Islet precursor cell (in vitro differentiated cells): ENCODE results near the gene NPTN.

Experiments used
- DNase-seq: peaks from one replicate; pipeline ENCODE4 v3.0.0-alpha.2; 2018

The NPTN gene

DNA sequence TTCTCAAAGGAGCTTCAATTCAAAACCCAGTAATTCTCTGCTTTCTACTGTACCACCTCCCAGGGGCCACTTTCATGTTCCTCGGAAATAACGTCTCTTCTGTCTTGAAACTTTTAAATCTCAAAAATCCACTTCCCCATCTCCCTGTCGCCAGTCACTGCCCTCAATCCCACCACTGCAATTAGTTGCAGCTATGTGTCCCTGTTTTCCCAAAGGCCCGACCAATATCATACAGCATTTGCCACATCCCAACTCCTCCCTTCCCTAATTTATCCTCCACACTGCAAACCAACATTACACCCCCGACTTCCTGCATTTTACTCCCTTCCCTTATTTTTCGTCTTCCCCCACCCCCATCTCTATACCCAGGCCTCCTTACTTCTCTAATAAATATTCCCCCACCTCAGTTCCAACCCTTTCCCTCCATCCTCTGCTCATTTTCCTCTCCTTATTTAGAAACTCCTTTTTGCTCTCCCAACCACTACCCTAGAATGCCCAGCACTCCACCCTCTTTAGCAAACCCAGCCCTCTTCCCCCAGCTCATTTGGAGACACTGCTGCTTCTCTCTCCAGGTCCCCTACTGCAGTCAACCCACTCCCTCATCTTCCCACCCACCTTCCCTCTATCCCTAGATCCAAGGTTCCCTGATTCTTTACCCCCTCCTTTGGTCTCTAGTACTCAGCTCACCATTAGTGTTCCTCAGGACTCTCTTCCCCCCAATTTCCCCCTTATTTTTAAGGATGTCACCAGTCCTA lies 1.1 kb downstream of the NPTN start:
- DNase-seq = peak; percentile 81

DNA sequence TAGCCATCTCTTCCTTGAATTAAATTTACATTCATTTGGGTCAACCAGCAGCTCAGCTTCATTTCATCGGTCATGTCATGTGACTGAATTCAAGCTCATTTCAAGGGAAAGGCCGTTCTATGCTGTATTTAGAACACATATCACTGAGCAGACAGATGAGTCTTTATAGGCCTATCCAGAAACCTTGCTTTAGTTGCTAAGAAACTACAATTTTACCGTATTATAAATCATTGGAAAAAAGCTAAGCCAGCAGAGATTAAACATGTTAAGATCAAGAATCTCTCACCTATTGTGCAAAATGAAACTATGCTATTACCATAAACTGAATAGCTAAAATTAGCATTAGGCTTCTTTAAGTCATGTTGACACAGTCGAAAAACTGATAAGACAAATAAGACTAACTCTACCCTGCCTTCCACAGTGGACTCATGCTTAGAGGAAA lies 2.2 kb downstream of the NPTN start:
- DNase-seq = no peak

DNA sequence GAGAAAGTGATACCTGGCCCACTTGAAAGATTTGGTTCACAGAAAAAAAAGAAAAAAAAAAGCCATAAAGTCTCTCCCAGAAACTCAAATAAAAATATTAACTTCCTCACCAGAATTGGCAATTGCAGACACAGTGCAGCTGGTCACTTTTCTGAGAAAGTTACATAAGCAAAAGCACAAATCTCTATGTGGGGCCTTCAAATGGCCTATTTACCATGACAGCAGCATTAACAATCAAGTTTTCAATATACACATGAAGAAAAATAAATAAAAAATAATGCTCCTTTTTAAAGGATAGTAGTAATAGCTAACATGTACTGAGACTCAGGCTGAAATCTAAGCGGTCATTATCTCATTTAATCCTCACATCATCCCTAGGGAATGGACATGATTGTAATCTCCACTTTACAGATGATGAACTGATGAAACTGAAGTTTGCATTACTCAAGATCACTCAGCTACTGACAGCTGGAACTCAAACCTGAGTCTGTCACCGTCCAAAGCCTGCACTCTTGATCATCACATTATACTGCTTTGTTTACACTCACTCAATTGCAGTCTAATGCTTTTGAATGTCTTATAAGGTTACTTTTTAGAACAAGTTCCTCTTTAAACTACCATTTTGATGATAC lies 3.3 kb downstream of the NPTN start:
- DNase-seq = no peak

DNA sequence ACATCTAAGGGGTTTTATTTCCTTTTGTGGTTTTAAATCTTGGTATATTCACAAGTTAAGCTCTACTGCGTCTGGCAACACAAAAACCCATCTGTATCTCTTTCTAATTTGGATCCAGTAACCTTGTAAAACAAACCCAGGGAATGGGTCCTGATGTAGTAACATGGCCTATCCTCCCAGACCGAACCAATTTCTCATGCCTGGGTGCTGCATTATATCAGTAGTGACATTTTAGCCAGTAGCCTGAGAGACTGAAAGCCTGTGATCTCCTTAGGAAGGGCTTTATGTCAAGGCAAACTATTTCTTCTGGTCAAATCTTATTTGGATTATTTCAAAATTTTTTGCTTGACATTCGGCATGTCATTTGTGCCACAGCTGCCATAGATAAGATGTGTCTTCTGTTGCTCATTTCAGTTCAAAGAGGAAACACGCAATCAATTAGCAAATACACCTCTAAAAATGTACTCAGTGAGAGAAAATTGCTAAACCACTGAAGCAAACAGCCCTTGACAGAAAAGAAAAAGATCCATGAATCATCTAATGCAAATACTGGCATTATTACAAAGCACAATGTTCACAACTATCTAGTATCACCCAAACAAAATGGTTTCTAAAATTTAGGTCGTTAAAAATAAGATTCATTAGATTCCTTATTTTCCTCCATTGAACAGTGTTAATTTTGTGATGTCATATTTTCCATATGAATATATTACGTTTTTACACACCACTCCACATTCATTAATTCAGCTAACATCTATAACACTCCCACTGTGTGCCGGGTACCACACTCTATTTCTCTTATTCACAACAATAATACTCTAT lies 4.0 kb downstream of the NPTN start:
- no peak for DNase-seq

DNA sequence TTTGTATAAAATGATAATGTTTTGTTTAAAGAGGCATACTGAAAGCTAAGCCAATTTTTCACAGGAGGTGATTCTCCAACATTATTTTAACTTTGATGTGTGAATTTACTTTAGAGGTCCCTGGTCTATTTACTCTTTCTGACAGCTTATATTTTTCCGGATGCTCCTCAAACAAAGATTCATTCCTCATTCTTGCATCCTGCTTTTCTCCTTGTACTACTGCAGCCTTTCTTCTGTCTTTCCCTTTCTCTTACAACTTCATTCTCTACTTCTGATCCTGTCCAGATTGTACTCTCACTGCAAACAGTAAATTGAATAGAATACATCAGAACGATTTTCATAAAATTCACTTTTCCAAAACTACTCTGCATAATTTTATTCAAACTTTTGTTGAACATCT lies 5.1 kb downstream of the NPTN start:
- no peak for DNase-seq

DNA sequence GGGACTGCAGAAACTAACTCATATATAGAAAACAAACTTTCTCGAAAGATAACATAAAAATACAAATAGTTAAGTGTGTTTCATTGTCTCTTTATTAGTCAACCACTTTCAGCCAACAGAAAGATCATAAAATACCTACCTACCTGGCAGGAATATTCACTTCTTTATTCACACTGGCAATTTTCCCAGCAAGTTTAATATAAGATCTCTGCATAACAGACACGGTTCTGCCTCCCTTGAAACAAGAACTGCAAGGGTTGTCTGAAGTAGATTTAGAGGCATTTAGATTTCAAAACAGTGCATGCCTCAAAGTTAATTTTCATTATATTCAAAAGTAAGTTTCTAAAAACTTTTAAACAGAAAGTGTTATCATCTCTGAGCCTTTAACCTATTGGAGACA lies 7.1 kb downstream of the NPTN start:
- DNase-seq = no peak

DNA sequence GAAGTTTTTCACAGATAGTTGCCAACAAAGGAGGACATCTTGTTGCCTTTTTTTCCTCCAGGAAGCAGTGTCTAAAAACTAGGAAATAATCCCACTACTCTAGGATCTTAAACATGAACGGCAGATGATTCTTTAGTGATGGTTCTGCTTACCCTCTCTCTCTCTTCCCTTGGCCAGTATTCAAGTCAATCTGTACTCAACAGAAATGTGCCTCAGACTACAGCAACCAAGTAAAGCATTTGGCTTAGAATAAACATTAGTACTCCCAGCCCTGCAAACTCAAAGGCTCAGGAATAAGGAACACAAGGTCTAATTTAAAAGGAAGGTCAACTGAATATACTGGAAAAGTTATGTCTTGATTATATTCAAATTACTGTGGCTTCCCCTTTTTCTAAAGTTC lies 8.7 kb downstream of the NPTN start:
- DNase-seq = no peak

DNA sequence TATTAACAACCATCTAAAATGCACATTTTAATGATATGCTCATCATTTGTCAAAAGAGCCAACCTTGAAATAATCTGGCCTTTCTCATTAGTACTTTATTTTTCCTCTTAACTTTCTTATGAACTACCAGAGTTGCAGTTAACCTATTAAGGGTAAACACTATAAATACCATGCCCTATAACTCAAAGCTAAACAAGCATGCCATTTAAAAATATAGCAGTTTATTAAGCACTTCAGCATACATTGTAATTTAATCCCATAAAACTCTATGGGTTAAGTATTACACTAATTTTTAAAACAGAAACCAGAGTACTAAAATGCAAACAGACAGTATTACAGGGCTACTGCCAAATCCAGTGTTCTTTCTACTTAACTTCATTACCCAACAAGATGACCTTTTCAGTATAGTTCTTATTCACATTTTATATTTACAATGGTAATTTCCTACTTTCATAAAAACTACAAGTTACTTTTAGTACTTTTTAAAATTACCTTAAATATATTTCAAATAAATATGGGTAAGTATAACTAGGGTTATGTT lies 11.8 kb downstream of the NPTN start:
- no peak for DNase-seq

DNA sequence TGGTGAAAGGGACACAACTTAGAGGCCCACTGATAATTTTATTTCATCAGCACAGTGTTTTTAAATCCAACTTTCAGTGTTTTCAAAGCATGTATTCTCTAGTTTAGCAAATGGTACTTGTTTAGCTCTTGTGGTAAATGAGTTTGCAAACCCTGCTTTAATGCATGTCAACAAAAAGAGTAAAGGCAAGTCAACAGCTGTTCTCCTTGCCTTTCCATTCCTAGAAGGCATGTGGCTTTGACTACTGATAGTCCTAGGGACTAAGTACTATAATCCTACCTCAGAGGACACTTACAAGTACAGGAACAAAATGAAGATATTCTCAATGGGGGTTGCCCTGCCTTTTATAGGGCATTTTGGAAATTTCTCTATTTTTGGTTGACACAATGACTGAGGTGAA lies 13.1 kb downstream of the NPTN start:
- DNase-seq = no peak

DNA sequence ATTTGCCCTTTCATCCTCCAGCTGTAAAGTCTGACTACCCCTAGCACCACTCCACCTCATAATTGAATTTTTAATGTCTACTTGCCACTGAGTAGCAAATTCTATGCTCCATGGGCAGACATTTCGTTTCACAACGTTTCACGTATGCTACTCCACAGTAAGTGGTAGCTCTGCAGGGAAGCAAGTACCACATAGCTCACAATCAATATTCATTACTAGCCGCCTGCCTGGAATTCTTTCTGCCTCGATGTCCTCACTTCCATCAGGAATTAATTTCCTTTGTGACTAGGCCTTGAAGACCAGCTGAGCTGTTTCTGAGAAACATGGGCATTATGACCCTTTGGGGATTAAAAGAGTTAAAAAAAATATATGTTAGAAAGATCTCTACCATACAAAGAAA lies 15.3 kb downstream of the NPTN start:
- DNase-seq = no peak

DNA sequence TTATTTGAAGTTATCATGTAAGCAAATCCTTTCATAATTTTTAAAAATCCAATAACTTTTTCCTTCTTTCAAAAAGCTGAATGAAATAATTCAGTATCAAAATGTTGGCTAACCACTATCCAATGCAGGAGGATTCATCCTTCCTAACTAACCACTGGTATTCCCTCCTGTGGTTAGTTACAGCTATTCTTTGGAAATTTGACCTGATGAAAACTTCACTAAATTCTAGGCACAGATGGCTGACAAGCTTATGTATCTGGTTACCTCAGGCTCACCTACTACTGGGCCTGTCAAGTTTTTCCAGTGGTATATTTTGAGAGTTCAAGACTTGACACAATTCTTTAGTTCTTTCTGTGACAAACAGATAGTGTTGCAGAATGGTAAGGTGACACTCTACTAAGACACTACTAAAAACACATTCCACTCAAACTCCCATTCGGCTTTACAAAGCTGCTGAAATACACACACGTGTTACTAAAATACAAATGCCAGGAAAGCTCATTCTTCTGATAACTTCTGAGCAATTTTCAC lies 15.8 kb downstream of the NPTN start:
- no peak for DNase-seq

DNA sequence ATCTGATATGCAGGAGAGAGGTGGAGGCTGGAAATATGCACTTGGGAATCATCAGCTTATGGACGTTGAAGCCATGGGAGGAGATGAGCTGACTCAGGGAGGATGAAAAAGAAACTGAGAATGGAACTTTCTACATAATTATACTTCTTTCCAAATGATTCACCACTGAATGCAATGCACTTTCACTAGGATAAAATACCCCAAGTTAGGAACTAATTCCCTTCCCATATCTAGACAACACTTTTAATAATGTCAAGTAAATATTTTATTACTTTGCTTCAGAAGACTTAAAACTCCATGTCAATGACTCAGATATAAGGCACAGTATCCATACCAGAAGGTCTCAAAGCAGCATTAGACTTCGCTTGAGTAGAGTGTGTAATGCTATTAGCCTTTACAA lies 24.2 kb downstream of the NPTN start:
- DNase-seq = no peak

DNA sequence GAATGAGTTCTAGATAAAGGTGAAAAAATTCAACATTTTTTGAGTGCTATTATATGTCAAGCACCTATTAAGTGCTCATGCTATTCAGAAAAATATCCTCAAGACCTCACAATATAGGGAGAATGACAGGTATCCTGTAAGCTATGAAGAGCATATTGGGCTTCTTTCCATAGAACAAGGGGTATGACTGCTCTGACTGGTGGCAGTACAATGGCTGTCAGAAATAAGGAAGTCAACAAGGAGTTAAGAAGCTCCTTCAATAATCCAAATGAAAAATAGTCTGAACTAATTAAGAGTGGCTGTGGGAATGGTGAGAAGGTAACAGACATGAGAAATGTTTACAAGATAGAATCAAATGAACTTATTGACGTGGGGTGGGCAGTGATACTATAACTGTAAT lies 24.7 kb downstream of the NPTN start:
- DNase-seq = no peak

DNA sequence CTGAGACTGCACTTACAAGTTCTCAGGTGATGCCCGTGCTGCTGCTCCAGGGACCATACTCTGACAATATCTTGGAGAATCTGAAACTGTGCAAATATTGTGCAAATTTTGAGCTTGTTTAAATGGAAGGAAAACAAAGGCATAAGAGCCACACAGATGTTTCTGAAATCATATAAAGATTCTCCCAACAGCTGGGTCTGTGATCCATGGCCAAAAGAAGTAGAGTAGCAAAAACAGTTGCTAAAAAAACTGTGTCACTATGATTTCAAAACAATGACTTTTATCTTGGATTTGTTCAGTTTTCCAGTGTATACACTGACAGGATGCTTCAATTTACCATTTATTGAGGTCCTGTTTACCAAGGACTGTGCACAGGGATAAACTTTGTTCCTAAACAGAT lies 25.3 kb downstream of the NPTN start:
- no peak for DNase-seq

DNA sequence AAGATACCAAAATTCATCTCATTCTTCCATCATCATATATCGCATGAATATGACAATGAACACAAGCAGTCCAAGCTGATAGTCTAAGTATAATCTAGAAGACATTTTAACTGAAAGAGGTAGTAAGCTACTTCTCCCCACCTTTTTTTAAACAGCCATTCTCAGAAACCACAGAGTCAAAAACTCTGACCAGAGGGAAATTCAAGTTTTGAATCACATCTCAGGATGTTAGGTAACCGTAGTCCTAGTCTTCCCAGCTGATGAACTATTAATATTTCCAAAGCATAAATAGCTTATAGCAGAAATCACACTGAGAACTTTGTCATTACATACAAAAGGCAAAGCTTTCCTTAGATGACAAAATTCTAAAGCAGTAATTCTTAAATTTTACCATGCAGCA lies 25.8 kb downstream of the NPTN start:
- no peak for DNase-seq

DNA sequence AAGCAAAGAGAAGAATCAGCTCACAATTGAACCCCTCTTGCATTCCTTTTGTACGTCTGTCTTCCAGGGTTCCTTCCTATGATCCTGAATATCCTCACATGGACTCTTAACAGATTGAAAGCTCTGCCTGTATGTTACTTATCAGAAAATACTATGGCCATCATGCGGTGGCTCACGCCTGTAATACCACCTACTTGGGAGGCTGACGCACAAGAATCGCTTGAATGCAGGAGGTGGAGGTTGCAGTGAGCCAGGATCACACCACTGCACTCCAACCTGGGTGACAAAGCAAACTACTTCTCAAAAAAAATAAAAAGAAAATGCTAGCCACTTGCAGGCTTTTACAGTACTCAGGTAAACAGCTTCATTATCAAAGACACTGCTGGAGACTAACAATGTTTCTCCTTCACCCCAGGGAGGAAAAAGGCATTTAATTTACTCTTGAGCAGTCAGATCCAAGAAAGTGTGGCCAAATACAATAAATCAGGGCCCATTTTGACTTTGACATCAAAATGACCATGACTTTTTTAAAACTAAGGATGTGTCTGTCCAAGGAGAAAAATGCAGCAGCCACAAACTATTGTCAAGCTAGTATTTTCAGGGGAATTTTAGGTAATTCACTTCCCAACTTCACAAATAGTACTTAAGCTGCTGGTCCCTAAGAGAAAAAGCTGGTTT lies 27.3 kb downstream of the NPTN start:
- DNase-seq = no peak

DNA sequence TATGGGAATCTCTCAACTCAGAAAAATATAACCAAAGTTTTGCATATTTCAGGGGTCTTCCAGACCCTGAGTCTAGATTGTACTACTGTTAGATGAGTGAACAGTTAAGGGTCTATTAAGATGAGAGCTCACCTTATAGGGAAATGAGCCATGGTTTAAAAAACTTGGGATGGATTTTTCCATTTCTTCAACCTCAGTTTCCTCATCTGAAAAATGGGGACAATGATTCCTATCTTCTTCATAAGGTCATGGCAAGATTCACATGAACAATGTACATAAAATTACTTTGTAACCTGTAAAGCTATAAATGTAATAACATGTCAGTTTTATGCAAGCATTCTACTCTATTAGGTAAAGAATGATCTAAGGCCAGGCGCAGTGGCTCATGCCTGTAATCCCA lies 28.7 kb downstream of the NPTN start:
- DNase-seq = no peak

DNA sequence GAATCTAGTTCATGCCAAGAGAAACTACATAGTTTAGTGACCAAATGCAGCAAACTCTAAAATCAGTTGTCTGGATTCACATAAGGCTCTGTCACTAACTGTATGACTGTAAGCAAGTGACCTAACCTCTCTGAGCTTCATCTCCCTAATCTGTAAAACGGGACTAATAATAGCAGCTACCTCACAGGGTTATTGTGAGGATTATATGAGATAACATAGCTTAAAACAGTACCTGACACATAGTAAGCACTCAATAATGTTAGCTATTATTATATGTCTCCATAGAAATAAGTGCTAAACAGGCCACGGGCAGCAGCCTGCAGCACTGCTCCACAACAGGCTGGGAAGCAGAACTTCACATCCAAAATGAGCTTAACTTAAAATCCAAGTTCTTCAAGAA lies 30.2 kb downstream of the NPTN start:
- no peak for DNase-seq

DNA sequence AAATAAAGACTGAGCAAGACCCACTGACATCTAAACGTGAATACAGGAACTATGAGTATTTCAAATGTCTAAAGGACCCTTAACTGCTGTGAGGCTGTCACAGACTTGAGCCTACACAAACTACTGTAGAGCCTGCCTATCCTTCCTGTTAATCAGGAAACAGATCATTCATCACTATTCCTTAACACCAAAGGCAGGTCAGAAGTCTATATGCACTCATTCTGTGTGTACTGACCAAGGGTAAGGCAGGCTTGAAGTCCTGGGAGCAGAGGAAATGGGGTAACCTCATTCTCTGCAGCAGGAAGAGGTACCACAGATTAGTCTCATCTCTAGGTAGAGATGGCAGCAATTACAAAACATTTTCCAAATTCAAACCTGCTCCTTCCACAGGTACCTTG lies 30.7 kb downstream of the NPTN start:
- no peak for DNase-seq

DNA sequence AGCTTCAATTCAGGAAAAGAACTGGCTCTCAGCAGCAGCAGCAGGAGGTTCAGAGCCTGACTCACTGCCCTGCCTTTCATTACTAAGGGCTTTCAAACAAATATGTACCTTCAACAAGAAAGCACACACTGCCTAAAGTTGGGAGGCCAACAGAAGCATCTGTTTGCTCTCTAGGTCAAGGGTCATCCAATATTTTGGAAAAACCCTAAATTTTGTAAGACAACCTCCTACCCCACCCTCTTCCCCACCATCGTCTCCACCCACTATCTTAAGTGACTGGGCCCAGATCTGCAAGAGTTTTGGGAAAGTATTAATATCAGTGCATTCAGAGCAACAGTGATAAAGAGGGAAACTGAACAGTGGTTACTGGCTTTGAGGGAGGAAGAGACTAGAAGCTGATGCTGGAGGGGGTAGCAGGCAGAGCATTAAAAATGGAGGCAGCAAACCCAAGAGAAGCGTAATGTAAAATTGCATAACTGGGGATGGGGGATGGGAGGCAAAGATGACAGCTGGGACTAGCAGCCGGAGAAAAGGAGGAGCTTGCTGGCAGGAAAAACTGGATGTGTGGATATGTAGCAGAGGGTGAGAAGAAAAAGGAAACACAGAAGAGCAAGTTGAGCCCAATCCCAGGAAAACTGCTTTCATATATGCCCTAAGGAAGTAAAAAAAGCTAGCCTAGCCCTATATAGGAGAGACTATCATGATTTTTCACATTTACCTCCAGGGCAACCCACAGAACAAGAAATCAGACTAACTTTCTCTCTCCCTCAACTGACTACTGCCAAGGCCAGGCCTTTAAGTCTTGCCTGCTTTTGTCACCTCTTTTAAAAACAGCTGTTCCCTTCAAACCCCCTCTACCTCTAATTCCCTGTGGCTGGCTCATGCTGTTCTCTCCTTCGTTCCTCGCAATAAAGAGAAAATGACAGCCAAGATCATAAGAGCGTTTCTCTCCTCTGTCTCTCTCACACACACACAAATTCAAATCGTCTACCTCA lies 31.4 kb downstream of the NPTN start:
- peak; percentile 63 for DNase-seq
